HS-5 (cell line): ENCODE data around the gene MARCHF9.
"Not testable (repeated sequence)": the region's sequence is repeated elsewhere in the genome, so short reads cannot be mapped to it uniquely, and the experiment has no call there.

Experiments used
- DNase-seq: peaks from one replicate; pipeline ENCODE4 v3.0.0-alpha.2; 2012; ENCODE audit warnings: low read depth

Gene MARCHF9

GRCh38 chr12:57754411-57755193 is at the start of gene MARCHF9:
Gene MARCHF9, plus strand, starts transcription at chr12:57755103. Its CDS starts 426 bp downstream, at chr12:57755529.
- no peak for DNase-seq

DNA sequence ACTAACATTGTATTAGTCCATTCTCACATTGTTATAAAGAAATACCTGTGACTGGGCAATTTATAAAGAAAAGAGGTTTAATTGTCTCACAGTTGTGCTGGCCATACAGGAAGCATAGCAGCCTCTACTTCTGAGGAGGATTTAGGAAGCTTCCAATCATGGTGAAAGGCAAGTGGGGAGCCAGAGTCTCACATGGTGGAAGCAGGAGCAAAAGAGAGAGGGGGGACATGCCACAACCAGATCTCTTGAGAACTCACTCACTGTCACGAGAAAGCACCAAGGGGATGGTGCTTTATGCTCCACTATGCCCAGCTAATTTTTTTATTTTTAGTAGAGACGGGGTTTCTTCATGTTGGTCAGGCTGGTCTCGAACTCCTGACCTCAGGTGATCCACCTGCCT is 47.7 kb upstream of the MARCHF9 start:
- DNase-seq, result no peak

DNA sequence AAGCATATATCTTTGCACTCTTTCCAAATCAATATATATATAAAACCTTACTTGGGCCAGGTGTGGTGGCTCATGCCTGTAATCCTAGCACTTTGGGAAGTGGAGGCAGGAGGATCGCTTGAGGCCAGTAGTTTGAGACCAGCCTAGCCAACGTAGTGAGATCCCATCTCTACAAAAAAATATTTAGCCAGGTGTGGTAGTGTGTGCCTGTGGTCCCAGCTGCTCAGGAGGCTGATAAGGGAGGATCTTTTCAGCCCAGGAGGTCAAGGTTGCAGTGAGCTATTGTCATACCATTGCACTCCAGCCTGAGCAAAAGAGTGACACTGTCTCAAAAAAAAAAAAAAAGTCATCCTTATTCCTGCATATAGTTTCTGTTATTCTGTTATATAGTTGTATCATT is 46.6 kb upstream of the MARCHF9 start:
- DNase-seq, result no peak

- DNase-seq, result no peak
Observed at GRCh38 chr12:57712701-57713100, 42.2 kb upstream of the MARCHF9 start.

GRCh38 chr12:57713209-57713608 is 41.7 kb upstream of the MARCHF9 start:
- DNase-seq, result no peak

GRCh38 chr12:57715036-57715748 is 39.7 kb upstream of the MARCHF9 start:
- not testable (repeated sequence) for DNase-seq

DNA sequence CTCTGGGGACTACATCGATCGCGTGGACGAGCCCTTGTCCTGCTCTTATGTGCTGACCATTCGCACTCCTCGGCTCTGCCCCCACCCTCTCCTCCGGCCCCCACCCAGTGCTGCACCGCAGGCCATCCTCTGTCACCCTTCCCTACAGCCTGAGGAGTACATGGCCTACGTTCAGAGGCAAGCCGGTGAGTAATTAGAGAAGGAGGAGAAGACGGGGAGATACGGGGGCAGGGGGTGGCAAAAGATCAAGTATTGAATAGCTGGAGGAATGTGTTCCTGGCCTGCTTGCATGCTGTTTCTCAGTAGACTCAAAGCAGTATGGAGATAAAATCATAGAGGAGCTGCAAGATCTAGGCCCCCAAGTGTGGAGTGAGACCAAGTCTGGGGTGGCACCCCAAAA is 39.1 kb upstream of the MARCHF9 start:
- no peak for DNase-seq

- DNase-seq, result no peak
Observed at GRCh38 chr12:57716305-57716704, 38.6 kb upstream of the MARCHF9 start.

GRCh38 chr12:57717131-57717530 is 37.8 kb upstream of the MARCHF9 start:
- no peak for DNase-seq

- no peak for DNase-seq
Observed at GRCh38 chr12:57717846-57718640, 36.9 kb upstream of the MARCHF9 start.

DNA sequence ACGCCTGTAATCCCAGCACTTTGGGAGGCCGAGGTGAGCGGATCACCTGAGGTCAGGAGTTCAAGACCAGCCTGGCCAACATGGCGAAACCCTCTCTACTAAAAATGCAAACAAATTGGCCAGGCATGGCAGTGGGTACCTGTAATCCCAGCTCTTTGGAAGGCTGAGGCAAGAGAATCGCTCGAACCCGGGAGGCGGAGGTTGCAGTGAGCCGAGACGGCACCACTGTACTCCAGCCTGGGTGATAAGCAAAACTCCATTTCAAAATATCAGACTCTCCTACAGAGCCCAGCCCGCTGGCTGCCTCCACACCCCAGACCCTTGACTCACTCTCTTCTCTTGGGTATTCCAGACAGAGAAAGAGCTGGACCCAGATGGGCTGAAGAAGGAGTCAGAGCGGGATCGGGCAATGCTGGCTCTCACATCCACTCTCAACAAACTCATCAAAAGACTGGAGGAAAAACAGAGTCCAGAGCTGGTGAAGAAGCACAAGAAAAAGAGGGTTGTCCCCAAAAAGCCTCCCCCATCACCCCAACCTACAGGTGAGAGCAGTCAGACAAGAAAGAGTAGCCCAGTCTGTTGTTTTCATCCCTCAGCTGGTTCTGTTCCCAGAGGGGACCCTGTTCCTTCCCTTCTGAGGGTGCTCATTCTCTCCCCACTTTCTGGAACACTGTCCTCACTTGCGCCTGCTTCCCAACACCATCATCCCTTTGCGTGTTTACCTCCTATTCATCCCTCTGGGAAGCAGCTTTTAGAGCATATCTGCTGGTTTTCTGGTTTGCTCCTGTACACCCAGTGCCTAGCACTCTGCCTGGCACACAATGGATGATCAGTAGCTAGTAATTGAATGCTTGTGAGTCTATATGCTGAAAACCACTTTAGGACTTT is 36.0 kb upstream of the MARCHF9 start:
- no peak for DNase-seq

GRCh38 chr12:57719777-57720605 is 34.9 kb upstream of the MARCHF9 start:
- no peak for DNase-seq

DNA sequence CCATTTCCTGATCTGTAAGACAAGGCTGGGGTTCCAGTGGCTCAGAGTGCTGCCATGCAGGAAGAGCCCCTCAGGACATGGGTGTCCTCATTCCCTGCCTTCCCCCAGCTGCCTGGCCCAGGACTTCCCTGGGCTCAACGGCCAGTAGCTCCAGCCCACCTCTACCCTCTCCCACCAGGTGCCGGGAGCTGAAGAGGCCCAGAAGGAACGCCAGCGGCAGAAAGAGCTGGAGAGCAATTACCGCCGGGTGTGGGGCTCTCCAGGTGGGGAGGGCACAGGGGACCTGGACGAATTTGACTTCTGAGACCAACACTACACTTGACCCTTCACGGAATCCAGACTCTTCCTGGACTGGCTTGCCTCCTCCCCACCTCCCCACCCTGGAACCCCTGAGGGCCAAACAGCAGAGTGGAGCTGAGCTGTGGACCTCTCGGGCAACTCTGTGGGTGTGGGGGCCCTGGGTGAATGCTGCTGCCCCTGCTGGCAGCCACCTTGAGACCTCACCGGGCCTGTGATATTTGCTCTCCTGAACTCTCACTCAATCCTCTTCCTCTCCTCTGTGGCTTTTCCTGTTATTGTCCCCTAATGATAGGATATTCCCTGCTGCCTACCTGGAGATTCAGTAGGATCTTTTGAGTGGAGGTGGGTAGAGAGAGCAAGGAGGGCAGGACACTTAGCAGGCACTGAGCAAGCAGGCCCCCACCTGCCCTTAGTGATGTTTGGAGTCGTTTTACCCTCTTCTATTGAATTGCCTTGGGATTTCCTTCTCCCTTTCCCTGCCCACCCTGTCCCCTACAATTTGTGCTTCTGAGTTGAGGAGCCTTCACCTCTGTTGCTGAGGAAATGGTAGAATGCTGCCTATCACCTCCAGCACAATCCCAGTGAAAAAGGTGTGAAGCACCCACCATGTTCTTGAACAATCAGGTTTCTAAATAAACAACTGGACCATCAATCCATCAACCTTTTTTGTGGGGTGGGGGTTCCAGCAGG is 34.0 kb upstream of the MARCHF9 start:
- no peak for DNase-seq

DNA sequence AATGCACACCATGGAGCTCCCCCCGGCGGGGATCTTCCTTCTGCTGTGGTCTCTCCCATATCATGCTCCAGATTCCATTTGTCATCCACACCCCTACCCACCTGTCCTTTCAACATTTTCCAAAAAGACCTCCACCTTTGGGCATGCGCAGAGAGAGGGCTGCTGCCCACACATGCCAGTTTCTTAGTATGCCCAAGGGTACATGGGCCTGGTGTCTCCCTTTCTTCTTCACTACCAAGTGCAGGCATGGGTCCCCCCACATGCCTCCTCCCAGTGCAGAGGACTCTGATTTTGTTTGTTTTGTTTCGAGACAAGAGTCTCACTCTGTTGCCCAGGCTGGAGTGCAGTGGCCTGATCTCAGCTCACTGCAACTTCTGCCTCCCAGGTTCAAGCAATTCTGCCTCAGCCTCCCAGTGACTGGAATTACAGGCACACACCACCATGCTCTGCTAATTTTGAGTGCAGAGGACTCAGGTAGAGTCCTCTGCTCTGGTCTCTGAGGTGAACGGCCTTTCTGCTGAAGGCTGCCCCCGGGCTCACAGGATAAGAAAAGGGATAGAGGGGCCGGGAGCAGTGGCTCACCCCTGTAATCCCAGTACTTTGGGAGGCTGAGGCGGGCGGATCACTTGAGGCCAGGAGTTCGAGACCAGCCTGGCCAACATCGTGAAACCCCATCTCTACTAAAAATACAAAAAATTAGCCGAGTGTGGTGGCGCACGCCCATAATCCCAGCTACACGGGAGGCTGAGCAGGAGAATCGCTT is 32.9 kb upstream of the MARCHF9 start:
- DNase-seq, result not testable (repeated sequence)

- no peak for DNase-seq
Observed at GRCh38 chr12:57722716-57723629, 31.9 kb upstream of the MARCHF9 start.

DNA sequence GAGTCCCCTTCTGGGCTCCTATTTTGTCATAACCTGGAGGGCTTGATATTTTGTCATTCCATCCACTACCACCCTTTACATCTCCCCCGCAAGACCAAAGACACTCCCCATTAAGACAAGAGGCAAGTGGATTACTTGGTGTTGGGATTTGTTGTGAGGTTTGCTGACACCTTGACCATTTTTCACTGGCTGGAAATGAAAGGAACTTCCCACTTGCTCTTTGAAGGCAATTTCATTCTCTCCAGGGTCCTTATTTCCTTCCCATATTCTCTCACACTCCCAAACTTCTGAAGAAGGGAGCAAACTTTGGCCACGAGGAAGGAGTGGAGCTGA is 31.3 kb upstream of the MARCHF9 start:
- no peak for DNase-seq

- no peak for DNase-seq
Observed at GRCh38 chr12:57724003-57724935, 30.6 kb upstream of the MARCHF9 start.
